ENCODE measurements around the gene KRT6A.

Gene KRT6A

DNA sequence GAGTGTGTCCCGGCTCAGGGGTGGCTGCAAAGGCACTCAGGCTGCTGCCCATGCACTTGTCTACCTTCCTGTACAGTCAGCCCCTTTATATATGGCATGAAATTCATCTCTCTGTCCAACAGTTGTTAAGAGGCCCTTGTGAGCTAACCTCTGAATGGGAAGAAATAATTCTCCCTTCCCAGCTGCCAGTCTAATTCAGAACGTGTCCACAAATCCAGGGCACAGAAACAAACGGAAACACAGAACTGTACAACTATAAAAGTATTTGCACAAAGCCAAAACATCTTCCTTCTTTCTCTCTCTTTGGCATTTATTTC, 26.3 kb upstream of the KRT6A start:
- TF ChIP-seq NFIC (IDR thresholded peaks at IDR 0.05) (no peak), TCF12 (IDR thresholded peaks at IDR 0.05; ENCODE audit: low read depth) (no peak), CREB1 (IDR thresholded peaks at IDR 0.05; ENCODE audit: low read depth) (no peak), TAF1 (IDR thresholded peaks at IDR 0.05; ENCODE audit: low read depth) (no peak), EP300 (IDR thresholded peaks at IDR 0.05; ENCODE audit: borderline replicate concordance) (no peak), CEBPB (IDR thresholded peaks at IDR 0.05) (no peak), ZBTB7A (IDR thresholded peaks at IDR 0.05; ENCODE audit: low read depth) (no peak), TEAD4 (IDR thresholded peaks at IDR 0.05) (no peak), RAD21 (IDR thresholded peaks at IDR 0.05; ENCODE audit: low read depth) (no peak)
- TF ChIP-seq, protein P1, sequence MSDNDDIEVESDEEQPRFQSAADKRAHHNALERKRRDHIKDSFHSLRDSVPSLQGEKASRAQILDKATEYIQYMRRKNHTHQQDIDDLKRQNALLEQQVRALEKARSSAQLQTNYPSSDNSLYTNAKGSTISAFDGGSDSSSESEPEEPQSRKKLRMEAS (IDR thresholded peaks at IDR 0.05): no peak
- TF ChIP-seq, protein P2, sequence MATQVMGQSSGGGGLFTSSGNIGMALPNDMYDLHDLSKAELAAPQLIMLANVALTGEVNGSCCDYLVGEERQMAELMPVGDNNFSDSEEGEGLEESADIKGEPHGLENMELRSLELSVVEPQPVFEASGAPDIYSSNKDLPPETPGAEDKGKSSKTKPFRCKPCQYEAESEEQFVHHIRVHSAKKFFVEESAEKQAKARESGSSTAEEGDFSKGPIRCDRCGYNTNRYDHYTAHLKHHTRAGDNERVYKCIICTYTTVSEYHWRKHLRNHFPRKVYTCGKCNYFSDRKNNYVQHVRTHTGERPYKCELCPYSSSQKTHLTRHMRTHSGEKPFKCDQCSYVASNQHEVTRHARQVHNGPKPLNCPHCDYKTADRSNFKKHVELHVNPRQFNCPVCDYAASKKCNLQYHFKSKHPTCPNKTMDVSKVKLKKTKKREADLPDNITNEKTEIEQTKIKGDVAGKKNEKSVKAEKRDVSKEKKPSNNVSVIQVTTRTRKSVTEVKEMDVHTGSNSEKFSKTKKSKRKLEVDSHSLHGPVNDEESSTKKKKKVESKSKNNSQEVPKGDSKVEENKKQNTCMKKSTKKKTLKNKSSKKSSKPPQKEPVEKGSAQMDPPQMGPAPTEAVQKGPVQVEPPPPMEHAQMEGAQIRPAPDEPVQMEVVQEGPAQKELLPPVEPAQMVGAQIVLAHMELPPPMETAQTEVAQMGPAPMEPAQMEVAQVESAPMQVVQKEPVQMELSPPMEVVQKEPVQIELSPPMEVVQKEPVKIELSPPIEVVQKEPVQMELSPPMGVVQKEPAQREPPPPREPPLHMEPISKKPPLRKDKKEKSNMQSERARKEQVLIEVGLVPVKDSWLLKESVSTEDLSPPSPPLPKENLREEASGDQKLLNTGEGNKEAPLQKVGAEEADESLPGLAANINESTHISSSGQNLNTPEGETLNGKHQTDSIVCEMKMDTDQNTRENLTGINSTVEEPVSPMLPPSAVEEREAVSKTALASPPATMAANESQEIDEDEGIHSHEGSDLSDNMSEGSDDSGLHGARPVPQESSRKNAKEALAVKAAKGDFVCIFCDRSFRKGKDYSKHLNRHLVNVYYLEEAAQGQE (IDR thresholded peaks at IDR 0.05; ENCODE audit: low read depth): no peak

DNA sequence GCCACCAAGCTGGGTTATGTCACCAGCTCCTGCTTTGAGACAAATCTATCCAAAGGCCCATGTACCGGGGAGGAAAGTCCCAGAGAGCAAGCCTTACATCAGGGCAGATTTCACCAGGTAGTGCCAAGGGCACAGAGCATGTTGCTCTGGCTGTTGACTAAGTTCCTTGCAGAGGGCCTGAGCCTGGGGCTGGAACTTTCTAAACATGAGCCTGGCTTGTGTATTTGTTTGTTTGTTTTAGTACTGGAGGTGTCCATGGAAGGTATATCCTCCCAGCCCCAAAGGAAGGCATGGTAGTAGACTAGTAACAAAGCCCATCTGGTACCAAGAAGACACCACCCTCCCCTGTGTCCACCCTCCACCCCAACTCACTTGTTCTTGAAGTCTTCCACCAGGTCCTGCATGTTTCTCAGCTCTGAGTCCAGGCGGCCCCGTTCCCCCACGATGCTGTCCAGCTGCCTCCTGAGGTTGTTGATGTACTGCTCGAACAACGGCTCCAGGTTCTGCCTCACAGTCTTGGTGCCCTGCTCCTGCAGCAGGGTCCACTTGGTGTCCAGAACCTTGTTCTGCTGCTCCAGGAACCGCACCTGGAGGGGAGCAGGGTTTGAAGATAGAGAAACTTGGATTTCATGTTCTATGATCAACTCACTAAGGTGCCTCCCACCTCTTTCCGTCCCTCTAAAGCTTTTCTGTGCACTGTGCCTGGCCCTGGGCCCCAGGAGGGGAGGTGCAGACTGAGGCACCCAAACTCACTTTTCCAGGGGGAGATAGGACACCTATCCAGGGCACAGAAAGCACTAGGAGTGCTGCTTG, 25.7 kb upstream of the KRT6A start:
- TF ChIP-seq ZBTB7A (IDR thresholded peaks at IDR 0.05; ENCODE audit: low read depth) (no peak), TEAD4 (IDR thresholded peaks at IDR 0.05) (no peak), TAF1 (IDR thresholded peaks at IDR 0.05; ENCODE audit: low read depth) (no peak), CEBPB (IDR thresholded peaks at IDR 0.05) (no peak), YY1 (IDR thresholded peaks at IDR 0.05; ENCODE audit: low read depth) (no peak), FOXM1 (IDR thresholded peaks at IDR 0.05; ENCODE audit: borderline replicate concordance, low read depth) (no peak), NFIC (IDR thresholded peaks at IDR 0.05) (no peak), EP300 (IDR thresholded peaks at IDR 0.05; ENCODE audit: borderline replicate concordance) (no peak), CREB1 (IDR thresholded peaks at IDR 0.05; ENCODE audit: low read depth) (no peak), EGR1 (IDR thresholded peaks at IDR 0.05) (no peak)
- TF ChIP-seq, protein P2 (IDR thresholded peaks at IDR 0.05; ENCODE audit: low read depth): no peak
- TF ChIP-seq, protein P1 (IDR thresholded peaks at IDR 0.05): no peak
- TF ChIP-seq, protein P3, sequence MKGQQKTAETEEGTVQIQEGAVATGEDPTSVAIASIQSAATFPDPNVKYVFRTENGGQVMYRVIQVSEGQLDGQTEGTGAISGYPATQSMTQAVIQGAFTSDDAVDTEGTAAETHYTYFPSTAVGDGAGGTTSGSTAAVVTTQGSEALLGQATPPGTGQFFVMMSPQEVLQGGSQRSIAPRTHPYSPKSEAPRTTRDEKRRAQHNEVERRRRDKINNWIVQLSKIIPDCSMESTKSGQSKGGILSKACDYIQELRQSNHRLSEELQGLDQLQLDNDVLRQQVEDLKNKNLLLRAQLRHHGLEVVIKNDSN (IDR thresholded peaks at IDR 0.05): no peak

DNA sequence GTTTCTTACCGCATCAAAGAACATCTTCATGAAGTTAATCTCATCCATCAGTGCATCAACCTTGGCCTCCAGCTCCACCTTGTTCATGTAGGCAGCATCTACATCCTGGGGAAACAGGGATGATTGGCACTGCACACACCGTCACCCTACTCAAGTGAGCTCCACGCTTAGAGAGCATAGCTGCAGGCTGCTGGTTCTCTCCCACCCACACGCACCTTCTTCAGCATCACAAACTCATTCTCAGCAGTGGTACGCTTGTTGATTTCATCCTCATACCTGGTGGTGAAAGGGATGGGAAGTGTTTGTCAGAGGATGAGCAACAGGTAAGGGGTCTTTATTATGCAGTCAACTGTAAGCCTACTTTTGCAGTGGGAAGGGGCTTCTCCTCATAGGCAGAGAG, 24.8 kb upstream of the KRT6A start:
- TF ChIP-seq ZBTB7A (IDR thresholded peaks at IDR 0.05; ENCODE audit: low read depth) (no peak), TEAD4 (IDR thresholded peaks at IDR 0.05) (no peak), CEBPB (IDR thresholded peaks at IDR 0.05) (no peak), RAD21 (IDR thresholded peaks at IDR 0.05; ENCODE audit: low read depth) (no peak)
- TF ChIP-seq, protein P2 (IDR thresholded peaks at IDR 0.05; ENCODE audit: low read depth): no peak
- TF ChIP-seq, protein P3 (IDR thresholded peaks at IDR 0.05): no peak

DNA sequence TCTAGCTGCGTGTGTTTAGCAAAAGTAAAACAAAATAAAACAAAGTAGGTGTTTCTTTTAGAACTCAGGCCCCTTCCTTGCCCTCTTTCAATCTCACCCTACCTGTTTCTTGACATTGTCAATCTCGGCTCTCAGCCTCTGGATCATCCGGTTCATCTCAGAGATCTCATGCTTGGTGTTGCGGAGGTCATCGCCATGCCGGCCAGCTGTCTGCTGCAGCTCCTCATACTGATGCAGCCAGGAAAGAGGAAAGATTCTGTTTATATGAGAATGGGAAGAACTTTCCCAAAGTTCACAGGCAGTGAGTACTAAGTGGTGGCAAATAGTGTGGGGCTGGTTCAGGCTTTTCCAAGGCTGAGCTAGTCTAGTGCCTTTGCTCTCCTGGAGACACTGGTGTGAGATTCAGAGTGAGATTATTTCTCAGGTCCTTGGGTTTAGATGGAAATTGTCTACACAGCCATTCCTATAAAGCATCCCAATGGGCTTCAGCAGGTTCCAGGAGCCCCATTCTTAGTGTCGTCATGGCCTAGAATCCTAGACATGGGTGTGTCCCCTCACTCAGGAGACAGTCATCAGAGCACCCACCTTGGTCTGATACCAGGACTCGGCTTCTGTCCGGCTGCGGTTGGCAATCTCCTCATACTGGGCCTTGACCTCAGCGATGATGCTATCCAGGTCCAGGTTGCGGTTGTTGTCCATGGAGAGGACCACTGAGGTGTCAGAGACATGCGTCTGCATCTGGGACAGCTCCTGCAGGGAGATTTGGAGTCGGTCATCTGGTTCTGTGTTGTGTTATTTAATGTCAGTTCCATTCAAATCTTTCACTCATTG, 24.2 kb upstream of the KRT6A start:
- TF ChIP-seq CREB1 (IDR thresholded peaks at IDR 0.05; ENCODE audit: low read depth): no peak
- no peak for TF ChIP-seq TEAD4 (IDR thresholded peaks at IDR 0.05)
